Endodermal cell (in vitro differentiated cells): Measurements from ENCODE around the gene CHRDL1. TPM values are rescaled to one million over a fixed set of nuclear protein-coding genes. Genes with fewer than 3 reads are reported as not detected.
A peak's percentile ranks its signal among the peaks of the same experiment; 100 is the strongest.

ENCODE experiments used
- DNase-seq: peaks from one replicate; pipeline ENCODE4 v3.0.0-alpha.2; 2017
- H3K27ac ChIP-seq: 2 replicates; pipeline ENCODE4 v1.5.1; 2013; ENCODE audit warnings: mild to moderate bottlenecking, low read depth, low read length, moderate library complexity
- H3K27me3 ChIP-seq: 2 replicates; pipeline ENCODE4 v1.6.1; 2013; ENCODE audit warnings: mild to moderate bottlenecking, low read length, moderate library complexity; ENCODE audit not compliant: insufficient read depth, control insufficient read depth, poor library complexity, severe bottlenecking
- H3K36me3 ChIP-seq: 2 replicates; pipeline ENCODE4 v1.7.0; 2013; ENCODE audit warnings: mild to moderate bottlenecking, low read length, moderate library complexity; ENCODE audit not compliant: control insufficient read depth, insufficient read depth
- H3K4me1 ChIP-seq: one replicate; pipeline ENCODE4 v1.7.0; 2013; ENCODE audit warnings: low read length; ENCODE audit not compliant: control insufficient read depth, insufficient read depth
- H3K4me3 ChIP-seq: 2 replicates; pipeline ENCODE4 v1.5.1; 2013; ENCODE audit warnings: mild to moderate bottlenecking, low read length, moderate library complexity
- H3K9ac ChIP-seq: 2 replicates; pipeline ENCODE4 v1.6.1; 2013; ENCODE audit warnings: mild to moderate bottlenecking, low read length, moderate library complexity; ENCODE audit not compliant: poor library complexity, severe bottlenecking; ENCODE audit errors: extremely low read depth
- H3K9me3 ChIP-seq: 2 replicates; pipeline ENCODE4 v1.6.1; 2013; ENCODE audit warnings: mild to moderate bottlenecking, low read length, moderate library complexity; ENCODE audit not compliant: control insufficient read depth
- H3K27ac Mint-ChIP-seq: 2 replicates; pipeline ENCODE4 v1.8.0; 2020; ENCODE audit warnings: mixed read lengths
- H3K27me3 Mint-ChIP-seq: 2 replicates; pipeline ENCODE4 v1.8.0; 2021; ENCODE audit warnings: mild to moderate bottlenecking, mixed read lengths; ENCODE audit not compliant: insufficient read depth
- H3K36me3 Mint-ChIP-seq: 2 replicates; pipeline ENCODE4 v1.8.0; 2020; ENCODE audit warnings: low read depth, mixed read lengths
- H3K4me1 Mint-ChIP-seq: 2 replicates; pipeline ENCODE4 v1.8.0; 2020; ENCODE audit warnings: mixed read lengths
- H3K4me3 Mint-ChIP-seq: 2 replicates; pipeline ENCODE4 v1.8.0; 2020; ENCODE audit warnings: mild to moderate bottlenecking, moderate library complexity, mixed read lengths
- H3K9me3 Mint-ChIP-seq: 2 replicates; pipeline ENCODE4 v1.8.0; 2020; ENCODE audit warnings: mild to moderate bottlenecking, mixed read lengths
- WGBS, 2 experiments: methylation state at CpG; one replicate each; pipeline versions ENCODE4 v1.1.5 to v1.1.7; 2013; ENCODE audit warnings: missing lambda C conversion rate in 2 of 2, mixed read lengths in 1 of 2; ENCODE audit not compliant: insufficient coverage in 1 of 2, insufficient read length in 1 of 2; 5-methylcytosine and 5-hydroxymethylcytosine counted together
- long read RNA-seq, 4 experiments: library from polyadenylated mRNA in 2 of 4; library from RNA in 1 of 4; library from capped mRNA in 1 of 4; stranded (forward) in 3 of 4; unstranded in 1 of 4; transcript quantifications; one replicate each; pipeline ENCODE4 v2.0.0, GENCODE V29; 2020 to 2021; ENCODE audit warnings: inconsistent platforms in 1 of 4
- polyA plus RNA-seq, 2 experiments: library from polyadenylated mRNA; stranded (reverse); fragments of 50-300 nt; gene quantifications; one replicate each; pipeline ENCODE4 v1.2.3, GENCODE V29; 2013
- total RNA-seq, 2 donors: library from RNA; stranded (reverse); fragmentation: NEBNext Ultra II Directional in 1 of 2; extraction: Animal tissue kit (Norgen Biotek cat#: 25700) in 1 of 2; gene quantifications; 2 replicates in 1 of 2; 3 replicates in 1 of 2; pipeline ENCODE4 v1.2.1, GENCODE V29; 2021
- TF ChIP-seq, protein P1 (sequence below): fragments of 200-600 bp; sonication (generic); conservative IDR thresholded peaks from 2 replicates; pipeline ENCODE4 v1.5.0; 2021; ENCODE audit warnings: antibody characterized with exemption, mild to moderate bottlenecking

Gene CHRDL1, protein sequence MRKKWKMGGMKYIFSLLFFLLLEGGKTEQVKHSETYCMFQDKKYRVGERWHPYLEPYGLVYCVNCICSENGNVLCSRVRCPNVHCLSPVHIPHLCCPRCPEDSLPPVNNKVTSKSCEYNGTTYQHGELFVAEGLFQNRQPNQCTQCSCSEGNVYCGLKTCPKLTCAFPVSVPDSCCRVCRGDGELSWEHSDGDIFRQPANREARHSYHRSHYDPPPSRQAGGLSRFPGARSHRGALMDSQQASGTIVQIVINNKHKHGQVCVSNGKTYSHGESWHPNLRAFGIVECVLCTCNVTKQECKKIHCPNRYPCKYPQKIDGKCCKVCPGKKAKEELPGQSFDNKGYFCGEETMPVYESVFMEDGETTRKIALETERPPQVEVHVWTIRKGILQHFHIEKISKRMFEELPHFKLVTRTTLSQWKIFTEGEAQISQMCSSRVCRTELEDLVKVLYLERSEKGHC
- 1 to 10 TPM; 2.2 to 3.6 TPM for total RNA-seq
- 9.0 TPM for polyA plus RNA-seq (2013, experiment 1 of 2)
- 7.3 TPM for polyA plus RNA-seq (2013, experiment 2 of 2)
- long read RNA-seq, experiment 1, partial matches to known transcripts, result 0 of 2 reads
- long read RNA-seq, experiment 1, other reads (novel, unspliced or antisense), result 2 of 2 reads
- long read RNA-seq, experiment 2, partial matches to known transcripts, result 0 of 7 reads
- long read RNA-seq, experiment 2, other reads (novel, unspliced or antisense), result 4 of 7 reads
- long read RNA-seq, experiment 3, partial matches to known transcripts, result 1 of 5 reads
- long read RNA-seq, experiment 3, other reads (novel, unspliced or antisense), result 1 of 5 reads
- long read RNA-seq, experiment 4, result 0 reads

DNA sequence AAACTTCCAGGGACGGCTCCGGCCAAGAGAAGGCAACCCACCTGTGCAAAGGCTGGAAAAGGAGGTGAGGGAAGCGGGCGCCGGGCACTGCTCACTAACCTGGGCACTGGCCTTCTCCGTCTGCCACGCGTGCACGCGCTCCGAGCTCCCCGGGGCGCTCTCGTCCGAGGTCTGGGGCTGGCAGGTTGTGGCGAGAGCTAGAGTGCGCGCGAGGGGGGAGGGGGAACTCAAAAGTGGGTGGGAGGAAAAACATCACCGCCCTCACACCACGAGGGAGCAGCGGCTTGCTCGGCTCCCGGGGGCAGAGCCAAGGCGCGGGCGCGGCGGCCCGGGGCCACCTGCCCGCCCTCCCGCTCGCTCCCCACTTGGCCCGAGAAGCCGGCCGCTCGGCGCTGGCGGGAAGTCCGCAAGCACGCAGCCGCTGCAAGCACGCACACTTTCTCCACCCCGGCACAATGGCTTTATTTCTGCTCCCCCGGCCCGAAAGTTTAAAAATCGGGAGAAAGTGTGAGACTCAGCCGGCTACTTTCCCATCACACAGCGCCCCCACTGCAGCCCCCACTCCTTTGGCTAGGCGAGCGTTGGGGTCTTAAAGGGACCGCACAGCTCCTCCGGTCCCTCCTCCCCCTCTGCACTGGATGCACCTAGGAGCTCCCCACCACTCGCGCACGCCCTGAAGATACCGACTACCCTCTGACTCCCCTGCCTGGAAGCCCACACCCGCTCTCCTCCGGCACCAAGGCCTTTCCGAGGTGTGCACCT, at the start of gene CHRDL1:
CHRDL1 (minus strand) TSS at position 173 of the 762 bp plus-strand sequence. CDS start 3,636 bp downstream, outside the sequence.
- DNase-seq, result peak; percentile 78
- H3K27ac Mint-ChIP-seq, result peak within 1 kb of the TSS; percentile 17
- H3K9ac ChIP-seq, result no peak within 1 kb of the TSS
- H3K27me3 Mint-ChIP-seq, result peaks cover 43% of the 10 kb centered on the region
- peak within 1 kb of the TSS; percentile 64 for H3K4me3 ChIP-seq
- 0 to 4% methylated on average over 6 to 48 of the region's 60 CpGs for WGBS, 2 experiments
- no peak within 1 kb of the TSS for H3K27ac ChIP-seq
- H3K4me1 ChIP-seq, result no peaks in the 10 kb centered on the region
- TF ChIP-seq, protein P1, sequence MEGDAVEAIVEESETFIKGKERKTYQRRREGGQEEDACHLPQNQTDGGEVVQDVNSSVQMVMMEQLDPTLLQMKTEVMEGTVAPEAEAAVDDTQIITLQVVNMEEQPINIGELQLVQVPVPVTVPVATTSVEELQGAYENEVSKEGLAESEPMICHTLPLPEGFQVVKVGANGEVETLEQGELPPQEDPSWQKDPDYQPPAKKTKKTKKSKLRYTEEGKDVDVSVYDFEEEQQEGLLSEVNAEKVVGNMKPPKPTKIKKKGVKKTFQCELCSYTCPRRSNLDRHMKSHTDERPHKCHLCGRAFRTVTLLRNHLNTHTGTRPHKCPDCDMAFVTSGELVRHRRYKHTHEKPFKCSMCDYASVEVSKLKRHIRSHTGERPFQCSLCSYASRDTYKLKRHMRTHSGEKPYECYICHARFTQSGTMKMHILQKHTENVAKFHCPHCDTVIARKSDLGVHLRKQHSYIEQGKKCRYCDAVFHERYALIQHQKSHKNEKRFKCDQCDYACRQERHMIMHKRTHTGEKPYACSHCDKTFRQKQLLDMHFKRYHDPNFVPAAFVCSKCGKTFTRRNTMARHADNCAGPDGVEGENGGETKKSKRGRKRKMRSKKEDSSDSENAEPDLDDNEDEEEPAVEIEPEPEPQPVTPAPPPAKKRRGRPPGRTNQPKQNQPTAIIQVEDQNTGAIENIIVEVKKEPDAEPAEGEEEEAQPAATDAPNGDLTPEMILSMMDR, result no peak
- H3K4me3 Mint-ChIP-seq, result peak within 1 kb of the TSS; percentile 77
- peaks cover 5% of the 10 kb centered on the region for H3K4me1 Mint-ChIP-seq
- H3K9me3 ChIP-seq, result no peaks in the 10 kb centered on the region
- no peaks in the 10 kb centered on the region for H3K36me3 ChIP-seq
- peaks cover 43% of the 10 kb centered on the region for H3K27me3 ChIP-seq
- no peaks in the 10 kb centered on the region for H3K36me3 Mint-ChIP-seq
- no peaks in the 10 kb centered on the region for H3K9me3 Mint-ChIP-seq

- Mint-ChIP-seq H3K36me3 (no peaks in the 10 kb centered on the region), H3K4me1 (peaks cover 2% of the 10 kb centered on the region), H3K27ac (no peak overlapping the region), H3K9me3 (peaks cover 2% of the 10 kb centered on the region), H3K4me3 (no peak overlapping the region), H3K27me3 (peaks cover 3% of the 10 kb centered on the region)
- DNase-seq, result peak; percentile 79
- Histone ChIP-seq H3K9ac (no peak overlapping the region), H3K4me1 (no peaks in the 10 kb centered on the region), H3K36me3 (no peaks in the 10 kb centered on the region), H3K27me3 (no peaks in the 10 kb centered on the region), H3K9me3 (no peaks in the 10 kb centered on the region), H3K27ac (no peak overlapping the region), H3K4me3 (no peak overlapping the region)
- 11 to 20% methylated on average over 1 of the region's 1 CpG for WGBS, 2 experiments
- TF ChIP-seq, protein P1, result peak; percentile 83
Observed at GRCh38 chrX:110836982-110837381, 41.4 kb upstream of the CHRDL1 start.

DNA sequence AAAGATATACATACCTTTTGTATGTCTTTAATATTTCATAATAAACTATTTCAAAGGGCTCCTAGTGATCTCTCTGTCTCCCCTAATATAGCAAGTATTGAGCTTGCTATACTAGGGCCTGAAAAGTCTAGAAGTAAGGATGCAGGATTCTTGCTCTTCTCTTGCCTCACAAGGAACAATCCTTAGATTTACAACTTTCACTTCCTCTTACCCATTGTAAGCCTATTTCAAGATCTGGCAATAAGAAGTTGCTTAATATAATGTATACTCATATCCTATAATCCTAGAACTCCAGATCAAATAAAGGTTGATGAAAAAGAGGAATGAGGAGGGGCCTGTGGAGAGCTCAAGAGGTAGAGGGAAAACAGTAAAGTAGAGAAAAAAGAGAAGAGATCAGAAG, 40.8 kb upstream of the CHRDL1 start:
- H3K27ac ChIP-seq, result no peak overlapping the region
- H3K9ac ChIP-seq, result no peak overlapping the region
- TF ChIP-seq, protein P1, result no peak
- no peak for DNase-seq
- no peaks in the 10 kb centered on the region for H3K4me1 ChIP-seq
- no peaks in the 10 kb centered on the region for H3K36me3 ChIP-seq
- H3K27me3 Mint-ChIP-seq, result peaks cover 3% of the 10 kb centered on the region
- H3K4me3 Mint-ChIP-seq, result no peak overlapping the region
- H3K9me3 ChIP-seq, result no peaks in the 10 kb centered on the region
- H3K27ac Mint-ChIP-seq, result no peak overlapping the region
- H3K27me3 ChIP-seq, result no peaks in the 10 kb centered on the region
- H3K4me3 ChIP-seq, result no peak overlapping the region
- H3K9me3 Mint-ChIP-seq, result peaks cover 6% of the 10 kb centered on the region
- peaks cover 2% of the 10 kb centered on the region for H3K4me1 Mint-ChIP-seq
- H3K36me3 Mint-ChIP-seq, result no peaks in the 10 kb centered on the region
